GM06990 (cell line): ENCODE measurements around the gene RBM44.

Source experiments
- DNase-seq: peaks from one replicate; pipeline ENCODE4 v3.0.0-alpha.2; 2011; ENCODE audit not compliant: insufficient read length; ENCODE audit errors: extremely low read depth
- H3K27me3 ChIP-seq: replicated peaks from 2 replicates; pipeline ENCODE4 v1.6.0; 2011; ENCODE audit warnings: low read length; ENCODE audit not compliant: control insufficient read depth, insufficient read depth
- H3K36me3 ChIP-seq: 2 replicates; pipeline ENCODE4 v1.5.1; 2011; ENCODE audit warnings: low read length; ENCODE audit not compliant: control insufficient read depth, insufficient read depth
- H3K4me3 ChIP-seq: replicated peaks from 2 replicates; pipeline ENCODE4 v1.5.1; 2011; ENCODE audit warnings: low read depth, mild to moderate bottlenecking, control low read depth, low read length
- CTCF ChIP-seq: IDR thresholded peaks from 2 replicates; pipeline ENCODE4 v1.5.1; 2011; ENCODE audit warnings: low read length, control low read depth, mild to moderate bottlenecking, inconsistent platforms; ENCODE audit not compliant: insufficient read depth, poor library complexity, severe bottlenecking

Gene RBM44

GRCh38 chr2:237868631-237869342 lies 70.2 kb downstream of the RBM44 start:
- no peak for DNase-seq
- no peak for TF ChIP-seq CTCF
- Histone ChIP-seq H3K4me3 (no peak overlapping the region; the same call in 1 of the 2 replicates), H3K36me3 (no peaks in the 10 kb centered on the region), H3K27me3 (no peaks in the 10 kb centered on the region; the same call in 1 of the 2 replicates)

GRCh38 chr2:237869343-237870102 lies 70.9 kb downstream of the RBM44 start:
- no peak for DNase-seq
- H3K27me3 ChIP-seq: no peaks in the 10 kb centered on the region; the same call in 1 of the 2 replicates
- no peak for TF ChIP-seq CTCF
- H3K36me3 ChIP-seq: no peaks in the 10 kb centered on the region
- H3K4me3 ChIP-seq: no peak overlapping the region

- Histone ChIP-seq H3K36me3 (no peaks in the 10 kb centered on the region), H3K4me3 (no peak overlapping the region), H3K27me3 (no peaks in the 10 kb centered on the region; the same call in 1 of the 2 replicates)
- DNase-seq: no peak
- no peak for TF ChIP-seq CTCF
These were observed 71.5 kb downstream of the RBM44 start for GRCh38 chr2:237870126-237870525.

GRCh38 chr2:237870754-237871651 lies 72.4 kb downstream of the RBM44 start:
- TF ChIP-seq CTCF: no peak
- no peaks in the 10 kb centered on the region; the same call in none of the 2 replicates for H3K27me3 ChIP-seq
- DNase-seq: no peak
- no peak overlapping the region for H3K4me3 ChIP-seq
- H3K36me3 ChIP-seq: no peaks in the 10 kb centered on the region

GRCh38 chr2:237872178-237872887 lies 73.8 kb downstream of the RBM44 start:
- H3K27me3 ChIP-seq: no peaks in the 10 kb centered on the region; the same call in none of the 2 replicates
- TF ChIP-seq CTCF: no peak
- no peak for DNase-seq

More at GRCh38 chr2:237872178-237872887, 73.8 kb downstream of the RBM44 start:
- H3K4me3 ChIP-seq: no peak overlapping the region
- no peaks in the 10 kb centered on the region for H3K36me3 ChIP-seq
